Measurements from ENCODE around the gene INTS11.

The INTS11 gene

DNA sequence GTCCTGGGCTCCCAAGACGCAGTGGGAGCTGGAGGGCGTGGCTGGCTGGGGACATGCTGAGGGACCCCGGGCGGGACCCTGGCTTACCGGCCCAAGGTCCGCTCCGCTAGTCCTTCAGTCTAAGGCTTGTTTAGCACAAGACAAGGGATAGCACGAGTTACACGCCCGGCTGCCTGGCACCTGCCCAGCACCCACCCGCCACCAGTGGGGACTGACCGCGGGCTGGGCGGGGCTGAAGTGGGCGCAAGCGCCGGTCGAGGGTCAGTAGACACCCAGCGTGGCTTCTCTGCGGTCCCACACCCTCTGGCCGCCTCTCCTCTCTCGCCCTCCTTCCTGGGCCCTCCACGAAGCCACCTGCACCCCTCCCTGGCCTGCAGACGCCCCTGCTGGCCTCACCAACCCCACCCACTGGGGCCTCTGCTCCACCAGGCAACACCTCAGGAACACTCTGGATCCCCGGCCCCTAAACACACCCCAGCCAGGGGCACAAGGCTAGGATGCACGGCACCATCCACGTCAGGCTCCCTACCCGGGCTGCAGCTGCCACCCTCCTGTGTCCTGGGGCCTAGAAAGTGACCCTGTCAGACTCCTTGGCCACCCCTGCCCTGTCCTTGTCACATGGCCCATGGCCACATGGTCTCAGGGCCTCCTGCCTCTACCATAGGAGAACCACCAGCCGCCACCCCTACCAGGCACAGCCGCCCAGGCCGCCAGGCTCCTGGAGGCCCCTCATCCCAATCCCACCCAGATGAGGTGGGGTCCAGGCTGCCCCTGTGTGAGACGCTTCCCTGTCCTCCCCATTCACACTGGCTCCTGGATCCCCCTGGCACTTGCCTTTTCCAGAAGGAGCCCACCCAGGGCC, 12.7 kb upstream of the INTS11 start:
- no peak overlapping the region for H3K27ac ChIP-seq (ENCODE audit: low read depth, low read length)
- no peaks in the 10 kb centered on the region for H3K9me3 ChIP-seq (ENCODE audit: control insufficient read depth in 5 of 5, low read length in 5 of 5)
- H3K9ac ChIP-seq (ENCODE audit: low read length in 5 of 5), result no peak overlapping the region
- no peak overlapping the region for H3K4me3 ChIP-seq (ENCODE audit: low read depth in 1 of 5, low read length in 5 of 5)
- H3K36me3 ChIP-seq (ENCODE audit: control insufficient read depth in 5 of 5, insufficient read depth in 5 of 5, low read length in 5 of 5), result peaks cover 0 to 64% (median 45%) of the 10 kb centered on the region in 5 donors
- H3K27me3 ChIP-seq (ENCODE audit: control insufficient read depth in 5 of 5, insufficient read depth in 4 of 5, low read length in 5 of 5), result peaks cover 0 to 1% (median 0%) of the 10 kb centered on the region in 5 donors
- peaks cover 0 to 8% (median 3%) of the 10 kb centered on the region in 5 donors for H3K4me1 ChIP-seq (ENCODE audit: control insufficient read depth in 5 of 5, insufficient read depth in 5 of 5, low read length in 5 of 5)

DNA sequence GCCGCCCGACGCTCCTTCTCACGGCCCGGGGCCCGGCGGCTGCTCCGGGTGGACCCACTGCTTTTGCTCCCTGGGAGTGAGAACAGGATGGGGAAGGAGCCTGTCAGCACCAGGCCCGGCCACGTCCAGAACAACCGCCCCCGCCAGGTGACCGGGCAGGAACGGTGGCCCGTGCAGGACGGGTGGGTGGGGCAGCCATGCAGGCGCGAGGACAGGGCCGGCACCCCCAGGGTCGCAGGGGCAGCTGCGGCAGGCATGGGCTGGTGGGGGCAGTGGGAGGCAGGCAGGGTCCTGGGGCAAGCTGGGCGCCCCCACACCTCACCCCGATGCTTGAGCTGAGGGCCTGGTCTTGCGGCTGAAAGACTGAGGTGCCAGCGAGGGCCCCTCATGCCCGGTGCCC, 12.0 kb upstream of the INTS11 start:
- H3K27me3 ChIP-seq (ENCODE audit: control insufficient read depth in 5 of 5, insufficient read depth in 4 of 5, low read length in 5 of 5), result peaks cover 0 to 4% (median 0%) of the 10 kb centered on the region in 5 donors
- H3K4me1 ChIP-seq (ENCODE audit: control insufficient read depth in 5 of 5, insufficient read depth in 5 of 5, low read length in 5 of 5), result peaks cover 0 to 8% (median 3%) of the 10 kb centered on the region in 5 donors
- H3K36me3 ChIP-seq (ENCODE audit: control insufficient read depth in 5 of 5, insufficient read depth in 5 of 5, low read length in 5 of 5), result peaks cover 0 to 58% (median 40%) of the 10 kb centered on the region in 5 donors
- H3K27ac ChIP-seq (ENCODE audit: low read depth, low read length), result no peak overlapping the region
- no peak overlapping the region for H3K4me3 ChIP-seq (ENCODE audit: low read depth in 1 of 5, low read length in 5 of 5)
- no peak overlapping the region for H3K9ac ChIP-seq (ENCODE audit: low read length in 5 of 5)
- no peaks in the 10 kb centered on the region for H3K9me3 ChIP-seq (ENCODE audit: control insufficient read depth in 5 of 5, low read length in 5 of 5)

DNA sequence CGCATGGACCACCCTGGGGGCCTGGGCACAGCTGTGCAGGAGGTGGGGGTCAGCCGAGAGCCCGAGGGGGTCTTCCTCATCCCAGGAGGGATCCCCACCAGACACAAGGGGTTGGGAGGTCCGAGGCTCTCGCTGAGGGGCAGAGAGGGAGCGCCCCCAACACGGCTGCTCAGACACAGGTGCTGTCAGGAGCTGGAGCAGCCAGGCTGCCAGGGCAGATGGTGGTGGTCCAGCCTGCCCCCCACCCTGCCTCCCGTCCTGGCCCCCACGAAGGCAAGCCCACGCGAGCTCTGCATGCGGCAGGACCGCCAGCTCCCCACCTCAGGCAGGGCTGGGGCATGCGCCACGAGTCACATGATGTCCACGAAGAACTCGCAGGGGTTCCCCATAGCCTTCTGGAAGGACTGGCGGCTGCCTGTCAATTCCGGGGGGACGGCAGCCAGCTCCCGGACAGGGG, 11.4 kb upstream of the INTS11 start:
- Histone ChIP-seq H3K9me3 (ENCODE audit: control insufficient read depth in 5 of 5, low read length in 5 of 5) (no peaks in the 10 kb centered on the region), H3K4me3 (ENCODE audit: low read depth in 1 of 5, low read length in 5 of 5) (no peak overlapping the region), H3K27me3 (ENCODE audit: control insufficient read depth in 5 of 5, insufficient read depth in 4 of 5, low read length in 5 of 5) (peaks cover 0 to 4% (median 0%) of the 10 kb centered on the region in 5 donors), H3K4me1 (ENCODE audit: control insufficient read depth in 5 of 5, insufficient read depth in 5 of 5, low read length in 5 of 5) (peaks cover 0 to 14% (median 7%) of the 10 kb centered on the region in 5 donors), H3K9ac (ENCODE audit: low read length in 5 of 5) (no peak overlapping the region), H3K36me3 (ENCODE audit: control insufficient read depth in 5 of 5, insufficient read depth in 5 of 5, low read length in 5 of 5) (peaks cover 0 to 52% (median 33%) of the 10 kb centered on the region in 5 donors), H3K27ac (ENCODE audit: low read depth, low read length) (no peak overlapping the region)

DNA sequence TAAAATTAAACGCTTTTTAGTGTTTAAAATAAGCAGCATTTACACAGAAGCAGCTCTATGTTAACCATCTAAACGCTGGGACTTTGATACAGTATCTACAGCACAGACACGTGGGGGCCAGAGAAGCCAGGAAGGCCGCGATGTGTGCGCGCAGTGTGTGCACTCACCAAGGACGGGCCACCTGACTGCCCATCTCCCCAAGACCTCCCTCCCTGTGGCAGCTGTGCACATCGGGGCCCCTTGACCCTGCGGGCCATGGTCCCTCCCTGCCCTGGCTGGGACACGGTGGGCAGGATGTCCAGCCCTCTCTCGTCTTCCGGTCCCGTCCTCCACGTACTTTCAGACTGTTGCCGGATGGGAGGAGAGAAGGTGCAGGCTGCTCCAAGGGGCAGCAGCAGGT, 10.8 kb upstream of the INTS11 start:
- Histone ChIP-seq H3K36me3 (ENCODE audit: control insufficient read depth in 5 of 5, insufficient read depth in 5 of 5, low read length in 5 of 5) (peaks cover 0 to 46% (median 28%) of the 10 kb centered on the region in 5 donors), H3K27me3 (ENCODE audit: control insufficient read depth in 5 of 5, insufficient read depth in 4 of 5, low read length in 5 of 5) (peaks cover 0 to 4% (median 0%) of the 10 kb centered on the region in 5 donors), H3K9me3 (ENCODE audit: control insufficient read depth in 5 of 5, low read length in 5 of 5) (no peaks in the 10 kb centered on the region), H3K4me1 (ENCODE audit: control insufficient read depth in 5 of 5, insufficient read depth in 5 of 5, low read length in 5 of 5) (peaks cover 0 to 17% (median 7%) of the 10 kb centered on the region in 5 donors), H3K27ac (ENCODE audit: low read depth, low read length) (no peak overlapping the region), H3K9ac (ENCODE audit: low read length in 5 of 5) (no peak overlapping the region), H3K4me3 (ENCODE audit: low read depth in 1 of 5, low read length in 5 of 5) (no peak overlapping the region)

DNA sequence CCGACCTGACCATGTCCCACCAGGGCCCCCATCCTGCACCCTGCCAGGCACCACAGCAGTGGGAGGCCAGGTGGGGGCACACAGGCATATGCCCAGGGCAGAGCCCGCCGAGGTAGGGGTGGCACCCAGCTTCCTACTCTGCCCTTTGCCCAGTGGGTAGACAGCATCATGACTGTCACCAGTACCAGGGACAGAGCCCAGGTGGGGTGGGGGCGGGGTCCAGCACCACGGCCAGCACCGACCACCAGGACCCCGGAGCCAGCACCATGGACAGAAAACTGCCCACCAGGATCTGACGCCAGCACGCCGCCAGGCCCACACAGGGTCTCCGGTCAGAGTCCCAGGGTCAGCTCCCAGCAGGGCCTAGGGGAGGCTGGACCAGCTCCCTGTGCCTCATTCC, 10.4 kb upstream of the INTS11 start:
- Histone ChIP-seq H3K36me3 (ENCODE audit: control insufficient read depth in 5 of 5, insufficient read depth in 5 of 5, low read length in 5 of 5) (peaks cover 0 to 42% (median 24%) of the 10 kb centered on the region in 5 donors), H3K27me3 (ENCODE audit: control insufficient read depth in 5 of 5, insufficient read depth in 4 of 5, low read length in 5 of 5) (peaks cover 0 to 4% (median 0%) of the 10 kb centered on the region in 5 donors), H3K4me3 (ENCODE audit: low read depth in 1 of 5, low read length in 5 of 5) (no peak overlapping the region), H3K4me1 (ENCODE audit: control insufficient read depth in 5 of 5, insufficient read depth in 5 of 5, low read length in 5 of 5) (peaks cover 0 to 17% (median 8%) of the 10 kb centered on the region in 5 donors), H3K27ac (ENCODE audit: low read depth, low read length) (no peak overlapping the region), H3K9ac (ENCODE audit: low read length in 5 of 5) (no peak overlapping the region), H3K9me3 (ENCODE audit: control insufficient read depth in 5 of 5, low read length in 5 of 5) (no peaks in the 10 kb centered on the region)

DNA sequence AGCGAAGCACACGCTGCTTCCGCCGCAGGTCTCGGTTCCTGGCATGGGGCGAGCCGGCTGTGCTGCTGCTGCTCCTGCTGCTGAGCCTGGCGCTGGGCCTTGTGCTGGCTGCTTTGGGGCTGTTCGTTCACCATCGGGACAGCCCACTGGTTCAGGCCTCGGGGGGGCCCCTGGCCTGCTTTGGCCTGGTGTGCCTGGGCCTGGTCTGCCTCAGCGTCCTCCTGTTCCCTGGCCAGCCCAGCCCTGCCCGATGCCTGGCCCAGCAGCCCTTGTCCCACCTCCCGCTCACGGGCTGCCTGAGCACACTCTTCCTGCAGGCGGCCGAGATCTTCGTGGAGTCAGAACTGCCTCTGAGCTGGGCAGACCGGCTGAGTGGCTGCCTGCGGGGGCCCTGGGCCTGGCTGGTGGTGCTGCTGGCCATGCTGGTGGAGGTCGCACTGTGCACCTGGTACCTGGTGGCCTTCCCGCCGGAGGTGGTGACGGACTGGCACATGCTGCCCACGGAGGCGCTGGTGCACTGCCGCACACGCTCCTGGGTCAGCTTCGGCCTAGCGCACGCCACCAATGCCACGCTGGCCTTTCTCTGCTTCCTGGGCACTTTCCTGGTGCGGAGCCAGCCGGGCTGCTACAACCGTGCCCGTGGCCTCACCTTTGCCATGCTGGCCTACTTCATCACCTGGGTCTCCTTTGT, 9.2 kb upstream of the INTS11 start:
- Histone ChIP-seq H3K36me3 (ENCODE audit: control insufficient read depth in 5 of 5, insufficient read depth in 5 of 5, low read length in 5 of 5) (peaks cover 0 to 36% (median 24%) of the 10 kb centered on the region in 5 donors), H3K27ac (ENCODE audit: low read depth, low read length) (no peak overlapping the region), H3K27me3 (ENCODE audit: control insufficient read depth in 5 of 5, insufficient read depth in 4 of 5, low read length in 5 of 5) (peaks cover 0 to 4% (median 0%) of the 10 kb centered on the region in 5 donors), H3K4me3 (ENCODE audit: low read depth in 1 of 5, low read length in 5 of 5) (no peak overlapping the region), H3K9ac (ENCODE audit: low read length in 5 of 5) (peak overlapping the region in 1 of 5 donors; percentile 39), H3K9me3 (ENCODE audit: control insufficient read depth in 5 of 5, low read length in 5 of 5) (no peaks in the 10 kb centered on the region), H3K4me1 (ENCODE audit: control insufficient read depth in 5 of 5, insufficient read depth in 5 of 5, low read length in 5 of 5) (peaks cover 0 to 17% (median 10%) of the 10 kb centered on the region in 5 donors)

DNA sequence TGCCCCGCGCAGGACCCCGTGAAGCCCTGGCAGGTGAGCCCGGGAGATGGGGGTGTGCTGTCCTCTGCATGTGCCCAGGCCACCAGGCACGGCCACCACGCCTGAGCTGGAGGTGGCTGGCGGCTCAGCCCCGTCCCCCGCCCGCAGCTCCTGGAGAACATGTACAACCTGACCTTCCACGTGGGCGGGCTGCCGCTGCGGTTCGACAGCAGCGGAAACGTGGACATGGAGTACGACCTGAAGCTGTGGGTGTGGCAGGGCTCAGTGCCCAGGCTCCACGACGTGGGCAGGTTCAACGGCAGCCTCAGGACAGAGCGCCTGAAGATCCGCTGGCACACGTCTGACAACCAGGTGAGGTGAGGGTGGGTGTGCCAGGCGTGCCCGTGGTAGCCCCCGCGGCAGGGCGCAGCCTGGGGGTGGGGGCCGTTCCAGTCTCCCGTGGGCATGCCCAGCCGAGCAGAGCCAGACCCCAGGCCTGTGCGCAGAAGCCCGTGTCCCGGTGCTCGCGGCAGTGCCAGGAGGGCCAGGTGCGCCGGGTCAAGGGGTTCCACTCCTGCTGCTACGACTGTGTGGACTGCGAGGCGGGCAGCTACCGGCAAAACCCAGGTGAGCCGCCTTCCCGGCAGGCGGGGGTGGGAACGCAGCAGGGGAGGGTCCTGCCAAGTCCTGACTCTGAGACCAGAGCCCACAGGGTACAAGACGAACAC, 8.5 kb upstream of the INTS11 start:
- no peak overlapping the region for H3K4me3 ChIP-seq (ENCODE audit: low read depth in 1 of 5, low read length in 5 of 5)
- peaks cover 0 to 4% (median 0%) of the 10 kb centered on the region in 5 donors for H3K27me3 ChIP-seq (ENCODE audit: control insufficient read depth in 5 of 5, insufficient read depth in 4 of 5, low read length in 5 of 5)
- peaks cover 0 to 17% (median 10%) of the 10 kb centered on the region in 5 donors for H3K4me1 ChIP-seq (ENCODE audit: control insufficient read depth in 5 of 5, insufficient read depth in 5 of 5, low read length in 5 of 5)
- no peaks in the 10 kb centered on the region for H3K9me3 ChIP-seq (ENCODE audit: control insufficient read depth in 5 of 5, low read length in 5 of 5)
- peaks cover 0 to 37% (median 25%) of the 10 kb centered on the region in 5 donors for H3K36me3 ChIP-seq (ENCODE audit: control insufficient read depth in 5 of 5, insufficient read depth in 5 of 5, low read length in 5 of 5)
- peak overlapping the region in 1 of 5 donors; percentile 39 for H3K9ac ChIP-seq (ENCODE audit: low read length in 5 of 5)
- H3K27ac ChIP-seq (ENCODE audit: low read depth, low read length), result no peak overlapping the region

DNA sequence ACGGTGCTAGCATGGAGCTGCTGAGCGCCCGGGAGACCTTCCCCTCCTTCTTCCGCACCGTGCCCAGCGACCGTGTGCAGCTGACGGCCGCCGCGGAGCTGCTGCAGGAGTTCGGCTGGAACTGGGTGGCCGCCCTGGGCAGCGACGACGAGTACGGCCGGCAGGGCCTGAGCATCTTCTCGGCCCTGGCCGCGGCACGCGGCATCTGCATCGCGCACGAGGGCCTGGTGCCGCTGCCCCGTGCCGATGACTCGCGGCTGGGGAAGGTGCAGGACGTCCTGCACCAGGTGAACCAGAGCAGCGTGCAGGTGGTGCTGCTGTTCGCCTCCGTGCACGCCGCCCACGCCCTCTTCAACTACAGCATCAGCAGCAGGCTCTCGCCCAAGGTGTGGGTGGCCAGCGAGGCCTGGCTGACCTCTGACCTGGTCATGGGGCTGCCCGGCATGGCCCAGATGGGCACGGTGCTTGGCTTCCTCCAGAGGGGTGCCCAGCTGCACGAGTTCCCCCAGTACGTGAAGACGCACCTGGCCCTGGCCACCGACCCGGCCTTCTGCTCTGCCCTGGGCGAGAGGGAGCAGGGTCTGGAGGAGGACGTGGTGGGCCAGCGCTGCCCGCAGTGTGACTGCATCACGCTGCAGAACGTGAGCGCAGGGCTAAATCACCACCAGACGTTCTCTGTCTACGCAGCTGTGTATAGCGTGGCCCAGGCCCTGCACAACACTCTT, 7.7 kb upstream of the INTS11 start:
- Histone ChIP-seq H3K27ac (ENCODE audit: low read depth, low read length) (no peak overlapping the region), H3K27me3 (ENCODE audit: control insufficient read depth in 5 of 5, insufficient read depth in 4 of 5, low read length in 5 of 5) (peaks cover 0 to 4% (median 0%) of the 10 kb centered on the region in 5 donors), H3K36me3 (ENCODE audit: control insufficient read depth in 5 of 5, insufficient read depth in 5 of 5, low read length in 5 of 5) (peaks cover 0 to 40% (median 28%) of the 10 kb centered on the region in 5 donors), H3K9me3 (ENCODE audit: control insufficient read depth in 5 of 5, low read length in 5 of 5) (no peaks in the 10 kb centered on the region), H3K4me1 (ENCODE audit: control insufficient read depth in 5 of 5, insufficient read depth in 5 of 5, low read length in 5 of 5) (peaks cover 0 to 17% (median 10%) of the 10 kb centered on the region in 5 donors), H3K4me3 (ENCODE audit: low read depth in 1 of 5, low read length in 5 of 5) (no peak overlapping the region), H3K9ac (ENCODE audit: low read length in 5 of 5) (no peak overlapping the region)
